ENCODE data around the gene PTK7.

DNA sequence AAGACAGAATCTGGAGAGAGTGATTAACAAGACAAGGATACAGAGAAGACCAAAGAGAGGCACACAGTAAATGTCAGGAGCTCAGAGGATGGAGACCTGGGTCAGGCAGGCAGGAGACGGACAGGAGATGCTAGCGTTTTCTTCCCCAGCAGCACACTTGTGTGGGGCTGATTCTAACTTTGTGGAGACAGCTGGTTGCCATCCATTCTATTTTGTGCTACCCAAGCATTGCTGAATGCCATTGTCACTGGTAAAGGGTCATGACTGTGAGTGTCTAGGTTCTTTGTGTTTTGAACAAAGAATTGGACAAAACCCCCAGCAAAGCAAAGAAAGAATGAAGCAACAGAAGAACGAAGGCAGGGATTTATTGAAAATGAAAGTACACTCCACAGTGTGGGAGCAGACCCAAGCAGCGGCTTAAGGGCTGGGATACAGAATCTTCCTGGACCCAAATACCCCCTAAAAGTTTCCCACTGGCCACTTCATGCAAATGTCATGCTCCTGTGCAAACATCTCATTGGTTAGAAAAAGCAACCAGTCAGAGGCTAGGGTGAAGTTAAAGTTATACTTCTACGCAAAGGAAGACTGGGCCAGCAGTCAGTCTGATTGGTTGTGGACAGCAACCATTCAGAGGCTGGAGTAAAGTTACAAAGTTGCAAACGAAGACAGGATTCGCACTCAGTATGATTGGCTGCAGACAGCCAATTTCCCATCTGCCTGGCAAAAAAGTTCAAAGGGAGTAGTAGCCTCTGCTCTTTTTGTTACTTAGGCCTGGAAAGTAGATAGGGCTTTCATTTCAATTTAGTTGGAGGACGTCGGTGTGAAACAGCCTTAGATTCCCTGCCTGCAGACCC is 17.5 kb downstream of the PTK7 start:
- TF ChIP-seq, protein P1, sequence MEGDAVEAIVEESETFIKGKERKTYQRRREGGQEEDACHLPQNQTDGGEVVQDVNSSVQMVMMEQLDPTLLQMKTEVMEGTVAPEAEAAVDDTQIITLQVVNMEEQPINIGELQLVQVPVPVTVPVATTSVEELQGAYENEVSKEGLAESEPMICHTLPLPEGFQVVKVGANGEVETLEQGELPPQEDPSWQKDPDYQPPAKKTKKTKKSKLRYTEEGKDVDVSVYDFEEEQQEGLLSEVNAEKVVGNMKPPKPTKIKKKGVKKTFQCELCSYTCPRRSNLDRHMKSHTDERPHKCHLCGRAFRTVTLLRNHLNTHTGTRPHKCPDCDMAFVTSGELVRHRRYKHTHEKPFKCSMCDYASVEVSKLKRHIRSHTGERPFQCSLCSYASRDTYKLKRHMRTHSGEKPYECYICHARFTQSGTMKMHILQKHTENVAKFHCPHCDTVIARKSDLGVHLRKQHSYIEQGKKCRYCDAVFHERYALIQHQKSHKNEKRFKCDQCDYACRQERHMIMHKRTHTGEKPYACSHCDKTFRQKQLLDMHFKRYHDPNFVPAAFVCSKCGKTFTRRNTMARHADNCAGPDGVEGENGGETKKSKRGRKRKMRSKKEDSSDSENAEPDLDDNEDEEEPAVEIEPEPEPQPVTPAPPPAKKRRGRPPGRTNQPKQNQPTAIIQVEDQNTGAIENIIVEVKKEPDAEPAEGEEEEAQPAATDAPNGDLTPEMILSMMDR (IDR thresholded peaks at IDR 0.05), result no peak
- TF ChIP-seq POLR2A (IDR thresholded peaks at IDR 0.05), result no peak
